Calu3 (cell line): Measurements from ENCODE around the gene SPEF1. TPM values are rescaled to one million over a fixed set of nuclear protein-coding genes. Genes with fewer than 3 reads are reported as not detected.
A peak's percentile ranks its signal among the peaks of the same experiment; 100 is the strongest.

ENCODE experiments used
- BruUV-seq: library from RNA; stranded (reverse); fragments of 400-500 nt; replicated peaks from 2 replicates; lab custom pipeline; 2021; lab: Mats Ljungman, UMichigan
- CTCF ChIA-PET: fragments of 300-600 bp; sonication (Branson Sonifier 250); formaldehyde crosslinking; loops from one replicate; lab custom pipeline; 2022; ENCODE audit warnings: antibody characterized with exemption; lab: Charles Lee
- DNase-seq: peaks from one replicate; pipeline ENCODE4 v3.0.0; 2022
- H3K27ac Mint-ChIP-seq: one replicate; pipeline ENCODE4 v1.8.0; 2022; ENCODE audit warnings: mixed read lengths; ENCODE audit not compliant: unreplicated experiment
- H3K27me3 Mint-ChIP-seq: one replicate; pipeline ENCODE4 v1.8.0; 2022; ENCODE audit warnings: mixed read lengths; ENCODE audit not compliant: unreplicated experiment
- H3K36me3 Mint-ChIP-seq: one replicate; pipeline ENCODE4 v1.8.0; 2022; ENCODE audit warnings: mild to moderate bottlenecking, moderate library complexity, mixed read lengths; ENCODE audit not compliant: insufficient read depth, unreplicated experiment
- H3K4me1 Mint-ChIP-seq: one replicate; pipeline ENCODE4 v1.8.0; 2022; ENCODE audit warnings: mild to moderate bottlenecking, low read depth, mixed read lengths; ENCODE audit not compliant: unreplicated experiment
- H3K4me3 Mint-ChIP-seq: one replicate; pipeline ENCODE4 v1.8.0; 2022; ENCODE audit warnings: mild to moderate bottlenecking, low read depth, moderate library complexity, mixed read lengths; ENCODE audit not compliant: unreplicated experiment
- H3K9me3 Mint-ChIP-seq: one replicate; pipeline ENCODE4 v1.8.0; 2022; ENCODE audit warnings: low read depth, mixed read lengths; ENCODE audit not compliant: unreplicated experiment
- intact Hi-C: fragments of 100-400 bp; cut with micrococcal nuclease; formaldehyde crosslinking; loops from one replicate; pipeline ENCODE4 v1.10.0; 2022; ENCODE audit not compliant: unreplicated experiment
- total RNA-seq: library from RNA; stranded (reverse); gene quantifications from 2 replicates; pipeline ENCODE4 v1.2.3, GENCODE V29; 2022
- TF ChIP-seq, protein P1 (sequence below): fragments of 200-600 bp; IDR thresholded peaks from one replicate; pipeline ENCODE4 v1.8.0; 2022; ENCODE audit warnings: antibody characterized with exemption; ENCODE audit not compliant: unreplicated experiment

Gene SPEF1
- total RNA-seq, 1 experiment from 2014 or later, result 0.28 TPM

DNA sequence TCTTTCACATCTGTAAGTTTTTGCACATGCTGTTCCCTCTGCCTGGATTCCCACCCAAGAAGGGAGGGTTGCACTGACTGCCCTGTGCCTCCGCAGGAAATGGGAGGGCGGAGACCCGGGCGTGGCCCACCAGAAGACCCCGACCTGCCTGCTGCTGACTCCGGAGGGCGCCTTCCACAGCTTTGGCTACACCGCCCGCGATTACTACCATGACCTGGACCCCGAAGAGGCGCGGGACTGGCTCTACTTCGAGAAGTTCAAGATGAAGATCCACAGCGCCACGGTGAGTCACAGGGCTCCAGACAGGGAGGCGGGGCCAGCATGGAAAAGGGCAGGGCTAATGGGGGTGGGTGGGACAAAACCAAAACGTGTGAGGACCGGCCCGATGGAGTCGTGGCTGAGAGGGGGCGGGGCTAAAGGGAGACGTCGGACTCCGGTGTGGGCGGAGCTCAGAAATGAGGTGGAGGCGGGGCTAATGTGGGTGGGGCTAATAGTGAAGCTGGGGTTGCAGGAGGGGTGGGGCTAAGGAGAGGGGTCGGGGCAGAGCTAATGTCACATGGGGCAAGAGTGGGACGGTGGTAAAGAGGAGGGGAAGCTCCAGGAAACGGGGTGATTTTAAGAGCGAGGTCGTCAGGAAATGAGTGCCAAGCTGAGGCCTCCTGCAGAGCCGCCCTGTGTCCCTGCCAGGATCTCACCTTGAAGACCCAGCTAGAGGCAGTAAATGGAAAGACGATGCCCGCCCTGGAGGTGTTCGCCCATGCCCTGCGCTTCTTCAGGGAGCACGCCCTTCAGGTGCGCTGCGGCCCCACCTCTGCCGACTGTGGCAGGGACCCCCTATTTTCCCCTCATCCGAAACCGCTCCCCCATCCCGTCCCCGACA is 36.2 kb downstream of the SPEF1 start:
- no peak overlapping the region for H3K27ac Mint-ChIP-seq
- peak; percentile 59 for DNase-seq
- peaks cover 58% of the 10 kb centered on the region for H3K27me3 Mint-ChIP-seq
- CTCF ChIA-PET, result interaction anchor here (0.6 kb wide), 1 partner anchor 64 kb away, joined by 3 read pairs; no protein-coding TSS in a partner anchor
- H3K4me3 Mint-ChIP-seq, result peak overlapping the region; percentile 66
- TF ChIP-seq, protein P1, sequence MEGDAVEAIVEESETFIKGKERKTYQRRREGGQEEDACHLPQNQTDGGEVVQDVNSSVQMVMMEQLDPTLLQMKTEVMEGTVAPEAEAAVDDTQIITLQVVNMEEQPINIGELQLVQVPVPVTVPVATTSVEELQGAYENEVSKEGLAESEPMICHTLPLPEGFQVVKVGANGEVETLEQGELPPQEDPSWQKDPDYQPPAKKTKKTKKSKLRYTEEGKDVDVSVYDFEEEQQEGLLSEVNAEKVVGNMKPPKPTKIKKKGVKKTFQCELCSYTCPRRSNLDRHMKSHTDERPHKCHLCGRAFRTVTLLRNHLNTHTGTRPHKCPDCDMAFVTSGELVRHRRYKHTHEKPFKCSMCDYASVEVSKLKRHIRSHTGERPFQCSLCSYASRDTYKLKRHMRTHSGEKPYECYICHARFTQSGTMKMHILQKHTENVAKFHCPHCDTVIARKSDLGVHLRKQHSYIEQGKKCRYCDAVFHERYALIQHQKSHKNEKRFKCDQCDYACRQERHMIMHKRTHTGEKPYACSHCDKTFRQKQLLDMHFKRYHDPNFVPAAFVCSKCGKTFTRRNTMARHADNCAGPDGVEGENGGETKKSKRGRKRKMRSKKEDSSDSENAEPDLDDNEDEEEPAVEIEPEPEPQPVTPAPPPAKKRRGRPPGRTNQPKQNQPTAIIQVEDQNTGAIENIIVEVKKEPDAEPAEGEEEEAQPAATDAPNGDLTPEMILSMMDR, result no peak
- intact Hi-C loops, result no loop called here
- BruUV-seq, result no TSS peak
- H3K9me3 Mint-ChIP-seq, result peaks cover 3% of the 10 kb centered on the region
- peaks cover 9% of the 10 kb centered on the region for H3K4me1 Mint-ChIP-seq
- no peaks in the 10 kb centered on the region for H3K36me3 Mint-ChIP-seq

DNA sequence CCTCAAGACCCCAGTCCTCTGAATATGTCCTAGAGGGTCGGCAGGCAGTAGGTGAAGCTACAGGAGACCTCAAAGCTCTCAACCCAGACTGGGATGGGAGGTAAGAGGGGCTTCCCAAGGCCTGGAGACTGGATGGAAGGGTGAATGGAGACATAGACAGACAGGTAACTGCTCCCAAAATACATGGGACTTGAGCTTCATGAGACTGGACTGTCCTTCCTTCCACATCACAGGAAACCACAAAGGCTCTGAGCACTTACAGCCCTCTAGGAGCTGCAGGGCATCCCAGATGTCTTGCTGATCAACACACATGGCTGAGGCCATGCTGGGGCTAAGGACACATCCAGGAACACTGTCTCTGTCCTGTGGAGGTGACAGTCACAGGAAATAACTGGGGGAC is 37.2 kb downstream of the SPEF1 start:
- Mint-ChIP-seq H3K4me1 (peaks cover 9% of the 10 kb centered on the region), H3K4me3 (no peak overlapping the region), H3K27ac (no peak overlapping the region), H3K36me3 (no peaks in the 10 kb centered on the region), H3K9me3 (peaks cover 3% of the 10 kb centered on the region), H3K27me3 (peaks cover 68% of the 10 kb centered on the region)
- intact Hi-C loops, result no loop called here
- no peak for DNase-seq
- no TSS peak for BruUV-seq
- CTCF ChIA-PET, result no interaction called here
- TF ChIP-seq, protein P1, result no peak

DNA sequence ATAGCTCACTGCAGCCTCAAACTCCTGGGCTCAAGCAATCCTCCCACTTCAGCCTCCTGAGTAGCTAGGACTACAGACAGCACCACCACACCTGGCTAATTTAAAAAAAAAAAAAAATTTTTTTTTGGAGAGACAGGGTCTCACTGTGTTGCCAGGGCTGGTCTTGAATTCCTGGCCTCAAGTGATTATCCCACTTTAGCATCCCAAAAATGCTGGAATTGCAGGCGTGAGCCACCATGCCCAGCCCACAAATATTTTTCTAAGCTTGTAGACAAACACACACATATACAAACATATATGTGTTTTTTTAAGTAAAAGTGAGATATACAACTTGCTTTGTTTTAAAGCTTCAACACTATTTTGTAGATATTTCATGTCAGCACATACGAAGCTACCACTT is 38.0 kb downstream of the SPEF1 start:
- DNase-seq, result no peak
- H3K4me1 Mint-ChIP-seq, result peaks cover 9% of the 10 kb centered on the region
- H3K36me3 Mint-ChIP-seq, result no peaks in the 10 kb centered on the region
- peaks cover 3% of the 10 kb centered on the region for H3K9me3 Mint-ChIP-seq
- no peak overlapping the region for H3K4me3 Mint-ChIP-seq
- no TSS peak for BruUV-seq
- CTCF ChIA-PET, result interaction anchor here (0.7 kb wide), 1 partner anchor 15 kb away, joined by 3 read pairs; no protein-coding TSS in a partner anchor
- intact Hi-C loops, result no loop called here
- no peak overlapping the region for H3K27ac Mint-ChIP-seq
- TF ChIP-seq, protein P1, result no peak
- H3K27me3 Mint-ChIP-seq, result peaks cover 76% of the 10 kb centered on the region

DNA sequence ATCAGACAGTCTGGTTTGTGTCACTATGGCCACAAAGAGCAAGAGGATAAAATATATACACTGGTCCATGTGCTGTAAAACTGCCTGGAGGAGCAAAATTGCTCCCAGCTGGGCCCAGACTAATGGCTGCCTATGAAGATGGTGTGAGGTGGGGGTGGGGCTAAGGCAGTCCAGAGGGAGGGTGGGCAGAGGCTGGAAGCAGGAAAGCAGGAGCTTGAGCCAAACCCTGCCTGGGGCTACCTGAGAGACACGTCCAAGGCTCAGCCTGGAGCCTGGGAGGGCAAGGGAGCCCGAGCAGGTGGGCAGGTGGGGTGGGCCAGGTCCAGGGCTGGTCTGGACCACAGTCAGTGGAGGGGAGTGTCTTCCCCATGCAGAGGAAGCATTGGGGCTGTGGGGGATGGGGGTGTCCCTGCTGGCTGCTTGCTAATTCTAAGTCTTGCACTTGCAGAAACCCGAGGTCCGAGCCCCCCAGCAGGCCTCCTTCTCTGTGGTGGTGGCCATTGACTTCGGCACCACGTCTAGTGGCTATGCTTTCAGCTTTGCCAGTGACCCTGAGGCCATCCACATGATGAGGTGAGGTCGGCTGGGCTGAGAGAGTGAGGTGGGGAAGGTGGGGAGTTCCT is 39.3 kb downstream of the SPEF1 start:
- CTCF ChIA-PET, result interaction anchor here (0.7 kb wide), 1 partner anchor 18 kb away, joined by 3 read pairs; no protein-coding TSS in a partner anchor
- DNase-seq, result no peak
- Mint-ChIP-seq H3K4me3 (no peak overlapping the region), H3K27me3 (peaks cover 75% of the 10 kb centered on the region), H3K27ac (no peak overlapping the region), H3K4me1 (peaks cover 9% of the 10 kb centered on the region), H3K36me3 (no peaks in the 10 kb centered on the region), H3K9me3 (peaks cover 3% of the 10 kb centered on the region)
- BruUV-seq, result no TSS peak
- TF ChIP-seq, protein P1, result no peak
- intact Hi-C loops, result no loop called here
